ENCODE measurements around the gene ZGLP1. TPM values are rescaled to one million over a fixed set of nuclear protein-coding genes. Genes with fewer than 3 reads are reported as not detected.
A peak's percentile ranks its signal among the peaks of the same experiment; 100 is the strongest.

ZGLP1 gene
- total RNA-seq, 1 experiment from 2014 or later = 5.0 TPM

GRCh38 chr19:10288662-10289166 lies 20.9 kb downstream of the ZGLP1 start:
- Histone ChIP-seq H3K27me3 (ENCODE audit: insufficient read depth, low read length) (no peaks in the 10 kb centered on the region), H3K9me2 (ENCODE audit: insufficient read depth) (no peaks in the 10 kb centered on the region), H3K36me3 (ENCODE audit: control insufficient read depth in 1 of 2, insufficient read depth in 2 of 2, low read length in 2 of 2) (peaks cover 2 to 12% of the 10 kb centered on the region in 2 experiments; a peak in 3 of 4 replicates), H3K4me3 (replicated peaks in 1 of 2; ENCODE audit: low read depth in 1 of 2, low read length in 2 of 2) (peak overlapping the region; percentile 77 to 91), H3K4me1 (ENCODE audit: control insufficient read depth in 1 of 2, insufficient read depth in 2 of 2, low read length in 2 of 2) (peaks cover 13 to 63% of the 10 kb centered on the region in 2 experiments), H3K9me3 (ENCODE audit: control insufficient read depth in 1 of 2, insufficient read depth in 1 of 2, low read depth in 1 of 2, low read length in 2 of 2) (no peaks in the 10 kb centered on the region), H4K20me1 (ENCODE audit: insufficient read depth) (no peaks in the 10 kb centered on the region), H3K4me2 (ENCODE audit: low read length) (peak overlapping the region; percentile 100), H3K9ac (ENCODE audit: low read length) (peak overlapping the region; percentile 94), H2AFZ (ENCODE audit: low read depth, low read length, poor library complexity, severe bottlenecking) (no peak overlapping the region), H3K27ac (ENCODE audit: low read depth, low read length) (peak overlapping the region; percentile 76), H3K79me2 (ENCODE audit: insufficient read depth, low read length) (peaks cover 16% of the 10 kb centered on the region; the same call in 1 of the 2 replicates)
- intact Hi-C loops (cut with micrococcal nuclease) = loop anchor here (2.0 kb wide), 1 partner anchor 44 kb away; the partner anchor contains the start of gene RAVER1
- TF ChIP-seq SIN3A (IDR thresholded peaks at IDR 0.05; ENCODE audit: low read depth) (no peak), MAX (IDR thresholded peaks at IDR 0.05) (no peak), ELF1 (IDR thresholded peaks at IDR 0.05; ENCODE audit: borderline replicate concordance, low read depth) (no peak), EZH2phosphoT487 (IDR thresholded peaks at IDR 0.05; ENCODE audit: borderline replicate concordance) (no peak), ZBTB33 (IDR thresholded peaks at IDR 0.05; ENCODE audit: extremely low read depth, insufficient replicate concordance, low read length) (no peak), TCF7L2 (IDR thresholded peaks at IDR 0.05; ENCODE audit: borderline replicate concordance, extremely low read depth, insufficient read depth, insufficient read length) (no peak), RAD21 (IDR thresholded peaks at IDR 0.05; ENCODE audit: low read depth) (no peak), FOSL1 (IDR thresholded peaks at IDR 0.05; ENCODE audit: low read depth) (no peak), CBX3 (IDR thresholded peaks at IDR 0.05; ENCODE audit: low read depth) (no peak), JUND (IDR thresholded peaks at IDR 0.05) (no peak), SP1 (IDR thresholded peaks at IDR 0.05; ENCODE audit: low read depth) (no peak), POLR2A (IDR thresholded peaks at IDR 0.05; ENCODE audit: borderline replicate concordance, extremely low read depth, insufficient read depth, insufficient read length) (no peak), POLR2AphosphoS5 (IDR thresholded peaks at IDR 0.05; ENCODE audit: low read depth, low read length) (no peak)
- TF ChIP-seq, protein P1, sequence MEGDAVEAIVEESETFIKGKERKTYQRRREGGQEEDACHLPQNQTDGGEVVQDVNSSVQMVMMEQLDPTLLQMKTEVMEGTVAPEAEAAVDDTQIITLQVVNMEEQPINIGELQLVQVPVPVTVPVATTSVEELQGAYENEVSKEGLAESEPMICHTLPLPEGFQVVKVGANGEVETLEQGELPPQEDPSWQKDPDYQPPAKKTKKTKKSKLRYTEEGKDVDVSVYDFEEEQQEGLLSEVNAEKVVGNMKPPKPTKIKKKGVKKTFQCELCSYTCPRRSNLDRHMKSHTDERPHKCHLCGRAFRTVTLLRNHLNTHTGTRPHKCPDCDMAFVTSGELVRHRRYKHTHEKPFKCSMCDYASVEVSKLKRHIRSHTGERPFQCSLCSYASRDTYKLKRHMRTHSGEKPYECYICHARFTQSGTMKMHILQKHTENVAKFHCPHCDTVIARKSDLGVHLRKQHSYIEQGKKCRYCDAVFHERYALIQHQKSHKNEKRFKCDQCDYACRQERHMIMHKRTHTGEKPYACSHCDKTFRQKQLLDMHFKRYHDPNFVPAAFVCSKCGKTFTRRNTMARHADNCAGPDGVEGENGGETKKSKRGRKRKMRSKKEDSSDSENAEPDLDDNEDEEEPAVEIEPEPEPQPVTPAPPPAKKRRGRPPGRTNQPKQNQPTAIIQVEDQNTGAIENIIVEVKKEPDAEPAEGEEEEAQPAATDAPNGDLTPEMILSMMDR (IDR thresholded peaks at IDR 0.05 in 2 of 3, conservative IDR thresholded peaks at IDR 0.05 in 1 of 3; ENCODE audit: borderline replicate concordance in 1 of 3, insufficient read depth in 1 of 3, low read depth in 2 of 3, low read length in 2 of 3) = no peak
- DNase-seq (ENCODE audit: low read depth, low spot score) (peak; percentile 74), ATAC-seq (peak; percentile 68)
- ChIA-PET CTCF (interaction anchor here (1.0 to 3.2 kb wide), 10 partner anchors 8 to 356 kb away, joined by 3 to 30 read pairs (median 8); partner anchors contain the start of gene CDC37), RAD21 (ENCODE audit: low non-redundant PET in 1 of 2, low total read pairs in 2 of 2, uncharacterized antibody in 2 of 2, unreplicated experiment in 2 of 2) (interaction anchor here (1.0 to 1.1 kb wide), 2 partner anchors 45 to 46 kb away, joined by 4 to 6 read pairs; partner anchors contain the start of gene RAVER1 (in 1 of the 2)), POLR2A (interaction anchor here (0.7 to 2.6 kb wide), 14 partner anchors 8 to 132 kb away, joined by 3 to 26 read pairs (median 5); partner anchors contain the start of genes FDX2, PDE4A, RAVER1 and TYK2)
- TSS peak; percentile 57 for BruUV-seq (replicated peaks)

All from HCT116 (cell line).